Measurements from ENCODE around the gene SYNDIG1. TPM values are rescaled to one million over a fixed set of nuclear protein-coding genes. Genes with fewer than 3 reads are reported as not detected.

The SYNDIG1 gene
- total and polyA plus RNA-seq, 4 donors = 0.20 to 5.0 (median 0.63) TPM

DNA sequence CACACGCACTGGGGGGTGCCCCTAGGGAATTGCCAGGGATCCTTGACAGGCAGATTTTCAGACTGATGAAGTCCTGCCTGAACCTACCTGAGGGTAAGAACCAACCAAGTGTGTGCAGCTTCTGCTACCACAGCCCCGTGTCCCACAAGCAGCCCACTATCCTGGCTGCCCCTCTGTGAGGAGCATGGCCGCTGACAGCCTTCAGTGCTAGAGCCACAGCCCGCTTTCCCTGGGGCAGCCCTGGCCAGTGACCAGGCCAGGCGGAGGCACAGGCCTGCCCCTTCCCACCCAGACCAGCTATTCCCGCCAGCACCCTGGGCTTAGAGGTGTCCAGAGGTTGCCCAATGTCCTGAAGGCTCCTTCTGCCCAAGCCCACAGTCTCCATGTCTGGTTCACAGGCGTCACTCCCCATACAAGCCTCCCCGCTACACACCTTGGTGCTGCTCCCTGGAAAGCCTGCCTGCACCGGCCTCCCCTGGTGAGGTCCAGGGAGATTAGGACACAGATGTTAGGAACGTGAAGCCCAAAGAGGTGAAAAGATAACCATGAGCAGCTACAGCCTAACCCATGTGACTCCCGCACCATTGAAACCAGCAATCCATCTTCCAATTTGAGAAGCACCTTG is 207.0 kb downstream of the SYNDIG1 start:
- Histone ChIP-seq H3K4me3 (no peak overlapping the region), H3K36me3 (ENCODE audit: control insufficient read depth in 4 of 4, insufficient read depth in 4 of 4, low read length in 4 of 4) (no peaks in the 10 kb centered on the region), H3K9ac (ENCODE audit: insufficient read depth in 1 of 2, low read length in 2 of 2) (no peak overlapping the region), H3K27me3 (ENCODE audit: control insufficient read depth in 3 of 3, insufficient read depth in 3 of 3, low read length in 2 of 3) (peaks cover 0 to 10% (median 0%) of the 10 kb centered on the region in 3 donors), H3K27ac (ENCODE audit: low read depth in 1 of 2, low read length in 1 of 2) (no peak overlapping the region), H3K9me3 (ENCODE audit: control insufficient read depth in 4 of 4, insufficient read depth in 3 of 4, low read length in 3 of 4) (no peaks in the 10 kb centered on the region), H3K4me1 (ENCODE audit: control insufficient read depth in 5 of 5, insufficient read depth in 5 of 5, low read length in 5 of 5) (no peaks in the 10 kb centered on the region)
- DNase-seq (no peak), ATAC-seq (ENCODE audit: insufficient read depth, low FRiP score) (no peak)
- TF ChIP-seq CTCF (IDR thresholded peaks at IDR 0.05; ENCODE audit: control extremely low read depth, extremely low read depth) = no peak
- 90 to 94% methylated on average over 11 of the region's 11 CpGs for WGBS, 2 donors

- Histone ChIP-seq H3K4me3 (no peak overlapping the region), H3K27me3 (ENCODE audit: control insufficient read depth in 3 of 3, insufficient read depth in 3 of 3, low read length in 2 of 3) (peaks cover 0 to 10% (median 0%) of the 10 kb centered on the region in 3 donors), H3K9ac (ENCODE audit: insufficient read depth in 1 of 2, low read length in 2 of 2) (no peak overlapping the region), H3K27ac (ENCODE audit: low read depth in 1 of 2, low read length in 1 of 2) (no peak overlapping the region), H3K36me3 (ENCODE audit: control insufficient read depth in 4 of 4, insufficient read depth in 4 of 4, low read length in 4 of 4) (no peaks in the 10 kb centered on the region), H3K4me1 (ENCODE audit: control insufficient read depth in 5 of 5, insufficient read depth in 5 of 5, low read length in 5 of 5) (no peaks in the 10 kb centered on the region), H3K9me3 (ENCODE audit: control insufficient read depth in 4 of 4, insufficient read depth in 3 of 4, low read length in 3 of 4) (no peaks in the 10 kb centered on the region)
- no peak for DNase-seq
- ATAC-seq (ENCODE audit: insufficient read depth, low FRiP score) = no peak
- no peak for TF ChIP-seq CTCF (IDR thresholded peaks at IDR 0.05; ENCODE audit: control extremely low read depth, extremely low read depth)
- 81 to 88% methylated on average over 6 of the region's 6 CpGs for WGBS, 2 donors
Observed at GRCh38 chr20:24676978-24677370, 207.5 kb downstream of the SYNDIG1 start.

GRCh38 chr20:24677626-24678315 is 208.3 kb downstream of the SYNDIG1 start:
- Histone ChIP-seq H3K9ac (ENCODE audit: insufficient read depth in 1 of 2, low read length in 2 of 2) (no peak overlapping the region), H3K4me3 (no peak overlapping the region), H3K27me3 (ENCODE audit: control insufficient read depth in 3 of 3, insufficient read depth in 3 of 3, low read length in 2 of 3) (peaks cover 0 to 10% (median 0%) of the 10 kb centered on the region in 3 donors), H3K9me3 (ENCODE audit: control insufficient read depth in 4 of 4, insufficient read depth in 3 of 4, low read length in 3 of 4) (peaks cover 0 to 2% (median 0%) of the 10 kb centered on the region in 4 donors), H3K4me1 (ENCODE audit: control insufficient read depth in 5 of 5, insufficient read depth in 5 of 5, low read length in 5 of 5) (no peaks in the 10 kb centered on the region), H3K27ac (ENCODE audit: low read depth in 1 of 2, low read length in 1 of 2) (no peak overlapping the region), H3K36me3 (ENCODE audit: control insufficient read depth in 4 of 4, insufficient read depth in 4 of 4, low read length in 4 of 4) (no peaks in the 10 kb centered on the region)
- 73 to 87% methylated on average over 9 of the region's 9 CpGs for WGBS, 2 donors
- DNase-seq (no peak), ATAC-seq (ENCODE audit: insufficient read depth, low FRiP score) (no peak)
- no peak for TF ChIP-seq CTCF (IDR thresholded peaks at IDR 0.05; ENCODE audit: control extremely low read depth, extremely low read depth)

All from lung (tissue), 12 donors.